Breast epithelium (tissue), 4 donors: Measurements from ENCODE around the gene ANKS1A. TPM values are rescaled to one million over a fixed set of nuclear protein-coding genes. Genes with fewer than 3 reads are reported as not detected.

Experiments
- DNase-seq, 2 donors: peaks; one replicate each; pipeline ENCODE4 v3.0.0-alpha.2; 2019; ENCODE audit warnings: low spot score in 2 of 2
- H3K27ac ChIP-seq, 2 donors: fragments of 200-600 bp; sonication (generic) in 1 of 2; one replicate each; pipeline ENCODE4 v1.5.1; 2016 to 2019; ENCODE audit warnings: mild to moderate bottlenecking in 1 of 2
- H3K27me3 ChIP-seq, 2 donors: fragments of 200-600 bp; sonication (generic) in 1 of 2; one replicate each; pipeline versions ENCODE4 v1.5.1 to v1.6.0; 2017 to 2019; ENCODE audit warnings: control low read depth in 1 of 2, mild to moderate bottlenecking in 1 of 2
- H3K36me3 ChIP-seq: fragments of 200-600 bp; one replicate; pipeline ENCODE4 v1.5.1; 2019
- H3K4me1 ChIP-seq, 2 donors: fragments of 200-600 bp; sonication (generic); one replicate each; pipeline ENCODE4 v1.5.1; 2016 to 2019; ENCODE audit warnings: control low read depth in 1 of 2
- H3K4me3 ChIP-seq, 3 donors: fragments of 200-600 bp; sonication (generic); 1 replicate in 2 of 3; 2 replicates in 1 of 3; pipeline ENCODE4 v1.5.1; 2016 to 2019; ENCODE audit warnings: mild to moderate bottlenecking in 3 of 3, moderate library complexity in 2 of 3
- H3K9me3 ChIP-seq, 2 donors: fragments of 200-600 bp; sonication (generic) in 1 of 2; one replicate each; pipeline ENCODE4 v1.5.1; 2016 to 2019; ENCODE audit warnings: control low read depth in 1 of 2
- POLR2A ChIP-seq: fragments of 450-650 bp; IDR thresholded peaks from one replicate; pipeline ENCODE4 v1.6.1; 2016; ENCODE audit warnings: antibody characterized with exemption, mild to moderate bottlenecking, moderate library complexity
- POLR2AphosphoS5 ChIP-seq, 3 donors: sonication (generic); formaldehyde crosslinking; IDR thresholded peaks; one replicate each; pipeline ENCODE4 v1.6.1; 2017; ENCODE audit warnings: antibody characterized with exemption in 3 of 3
- intact Hi-C: fragments of 100-400 bp; cut with DNase I; formaldehyde crosslinking; loops from one replicate; pipeline ENCODE4 v1.15.1; 2023; ENCODE audit warnings: low total_unique reads
- total RNA-seq, 3 donors: library from RNA; depleted of rRNA; stranded (reverse); fragments of >200 nt; gene quantifications; one replicate each; pipeline ENCODE4 v1.1.0, GENCODE V29; 2016
- TF ChIP-seq, protein P1 (sequence below), 3 donors: fragments of 450-650 bp; IDR thresholded peaks; one replicate each; pipeline ENCODE4 v1.5.1; 2016 to 2017; ENCODE audit warnings: antibody characterized with exemption in 3 of 3, mild to moderate bottlenecking in 3 of 3, moderate library complexity in 3 of 3

ANKS1A gene
- total RNA-seq, 3 donors from 2014 or later = 18.2 to 26.5 (median 23.4) TPM

DNA sequence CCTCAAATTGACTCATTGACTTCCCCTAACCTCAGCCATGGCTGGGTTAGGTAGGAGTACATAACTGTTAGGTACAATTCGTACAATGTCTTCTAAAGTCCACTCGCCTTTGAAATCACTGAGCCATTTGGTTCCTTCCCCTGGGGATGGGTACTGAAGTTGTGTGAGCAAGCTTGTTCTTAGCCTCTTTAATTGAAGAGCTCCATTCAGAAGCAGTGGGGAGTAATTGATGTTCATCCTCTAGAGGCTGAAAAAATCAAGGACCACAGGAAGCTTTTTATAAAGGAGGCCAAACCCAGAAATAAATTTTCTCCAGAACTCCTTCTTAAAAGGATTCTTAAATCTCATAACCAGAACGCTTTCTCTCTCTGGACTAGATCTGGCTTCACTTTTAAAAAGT, 60.6 kb downstream of the ANKS1A start:
- intact Hi-C loops = no loop called here
- no peaks in the 10 kb centered on the region for H3K9me3 ChIP-seq
- H3K36me3 ChIP-seq = no peaks in the 10 kb centered on the region
- no peak overlapping the region for H3K4me3 ChIP-seq
- DNase-seq = no peak
- H3K27me3 ChIP-seq = no peaks in the 10 kb centered on the region
- TF ChIP-seq POLR2A = no peak
- TF ChIP-seq, protein P1, sequence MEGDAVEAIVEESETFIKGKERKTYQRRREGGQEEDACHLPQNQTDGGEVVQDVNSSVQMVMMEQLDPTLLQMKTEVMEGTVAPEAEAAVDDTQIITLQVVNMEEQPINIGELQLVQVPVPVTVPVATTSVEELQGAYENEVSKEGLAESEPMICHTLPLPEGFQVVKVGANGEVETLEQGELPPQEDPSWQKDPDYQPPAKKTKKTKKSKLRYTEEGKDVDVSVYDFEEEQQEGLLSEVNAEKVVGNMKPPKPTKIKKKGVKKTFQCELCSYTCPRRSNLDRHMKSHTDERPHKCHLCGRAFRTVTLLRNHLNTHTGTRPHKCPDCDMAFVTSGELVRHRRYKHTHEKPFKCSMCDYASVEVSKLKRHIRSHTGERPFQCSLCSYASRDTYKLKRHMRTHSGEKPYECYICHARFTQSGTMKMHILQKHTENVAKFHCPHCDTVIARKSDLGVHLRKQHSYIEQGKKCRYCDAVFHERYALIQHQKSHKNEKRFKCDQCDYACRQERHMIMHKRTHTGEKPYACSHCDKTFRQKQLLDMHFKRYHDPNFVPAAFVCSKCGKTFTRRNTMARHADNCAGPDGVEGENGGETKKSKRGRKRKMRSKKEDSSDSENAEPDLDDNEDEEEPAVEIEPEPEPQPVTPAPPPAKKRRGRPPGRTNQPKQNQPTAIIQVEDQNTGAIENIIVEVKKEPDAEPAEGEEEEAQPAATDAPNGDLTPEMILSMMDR (IDR thresholded peaks at IDR 0.05) = no peak
- no peak for TF ChIP-seq POLR2AphosphoS5 (IDR thresholded peaks at IDR 0.05)
- H3K4me1 ChIP-seq = no peaks in the 10 kb centered on the region
- no peak overlapping the region for H3K27ac ChIP-seq

DNA sequence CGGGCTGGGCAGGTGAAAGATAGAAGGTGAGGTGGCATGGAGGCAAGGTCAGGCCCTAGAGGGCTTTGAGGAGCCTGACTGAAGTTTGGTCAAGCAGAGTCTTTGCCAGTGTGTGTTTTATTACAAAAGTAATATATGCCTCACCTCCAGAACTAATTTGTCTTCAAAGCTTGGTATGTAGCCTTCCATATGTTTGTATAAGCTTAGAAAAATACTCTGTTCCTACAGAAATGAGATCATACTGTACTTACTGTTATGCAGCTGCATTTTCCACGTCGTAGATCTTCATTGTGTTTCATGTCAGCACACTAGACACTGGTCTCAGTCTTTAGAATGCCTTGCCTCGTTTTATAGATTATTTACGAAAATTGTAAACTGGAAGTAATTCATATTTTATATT, 61.8 kb downstream of the ANKS1A start:
- TF ChIP-seq, protein P1 (IDR thresholded peaks at IDR 0.05) = no peak
- TF ChIP-seq POLR2AphosphoS5 (IDR thresholded peaks at IDR 0.05) (no peak), POLR2A (no peak)
- Histone ChIP-seq H3K27ac (no peak overlapping the region), H3K4me1 (no peaks in the 10 kb centered on the region), H3K27me3 (no peaks in the 10 kb centered on the region), H3K36me3 (no peaks in the 10 kb centered on the region), H3K4me3 (no peak overlapping the region), H3K9me3 (no peaks in the 10 kb centered on the region)
- DNase-seq = no peak
- intact Hi-C loops = no loop called here

DNA sequence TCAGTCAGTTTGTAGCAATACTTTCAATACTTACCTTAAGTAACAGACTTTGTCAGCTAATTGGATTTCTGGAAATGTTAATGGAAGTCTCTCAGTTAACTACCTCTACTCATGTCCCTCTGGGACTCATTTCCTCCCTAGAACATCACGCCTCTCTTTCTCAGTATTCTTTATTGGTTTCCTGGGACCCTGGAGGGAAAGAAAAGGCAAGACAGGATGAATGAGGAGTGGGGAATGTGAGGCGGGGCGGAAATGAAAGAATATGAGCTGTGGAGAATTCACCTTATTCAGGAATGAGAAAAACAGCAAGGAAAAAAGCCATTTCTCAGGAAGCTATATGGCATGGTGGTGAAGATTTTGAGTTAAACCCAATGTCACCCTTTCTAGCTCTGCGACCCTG, 62.7 kb downstream of the ANKS1A start:
- no peak for DNase-seq
- no peak overlapping the region for H3K4me3 ChIP-seq
- intact Hi-C loops = no loop called here
- no peaks in the 10 kb centered on the region for H3K36me3 ChIP-seq
- H3K4me1 ChIP-seq = no peaks in the 10 kb centered on the region
- no peak overlapping the region for H3K27ac ChIP-seq
- no peaks in the 10 kb centered on the region for H3K27me3 ChIP-seq
- H3K9me3 ChIP-seq = no peaks in the 10 kb centered on the region
- TF ChIP-seq POLR2AphosphoS5 (IDR thresholded peaks at IDR 0.05) (no peak), POLR2A (no peak)
- TF ChIP-seq, protein P1 (IDR thresholded peaks at IDR 0.05) = no peak

DNA sequence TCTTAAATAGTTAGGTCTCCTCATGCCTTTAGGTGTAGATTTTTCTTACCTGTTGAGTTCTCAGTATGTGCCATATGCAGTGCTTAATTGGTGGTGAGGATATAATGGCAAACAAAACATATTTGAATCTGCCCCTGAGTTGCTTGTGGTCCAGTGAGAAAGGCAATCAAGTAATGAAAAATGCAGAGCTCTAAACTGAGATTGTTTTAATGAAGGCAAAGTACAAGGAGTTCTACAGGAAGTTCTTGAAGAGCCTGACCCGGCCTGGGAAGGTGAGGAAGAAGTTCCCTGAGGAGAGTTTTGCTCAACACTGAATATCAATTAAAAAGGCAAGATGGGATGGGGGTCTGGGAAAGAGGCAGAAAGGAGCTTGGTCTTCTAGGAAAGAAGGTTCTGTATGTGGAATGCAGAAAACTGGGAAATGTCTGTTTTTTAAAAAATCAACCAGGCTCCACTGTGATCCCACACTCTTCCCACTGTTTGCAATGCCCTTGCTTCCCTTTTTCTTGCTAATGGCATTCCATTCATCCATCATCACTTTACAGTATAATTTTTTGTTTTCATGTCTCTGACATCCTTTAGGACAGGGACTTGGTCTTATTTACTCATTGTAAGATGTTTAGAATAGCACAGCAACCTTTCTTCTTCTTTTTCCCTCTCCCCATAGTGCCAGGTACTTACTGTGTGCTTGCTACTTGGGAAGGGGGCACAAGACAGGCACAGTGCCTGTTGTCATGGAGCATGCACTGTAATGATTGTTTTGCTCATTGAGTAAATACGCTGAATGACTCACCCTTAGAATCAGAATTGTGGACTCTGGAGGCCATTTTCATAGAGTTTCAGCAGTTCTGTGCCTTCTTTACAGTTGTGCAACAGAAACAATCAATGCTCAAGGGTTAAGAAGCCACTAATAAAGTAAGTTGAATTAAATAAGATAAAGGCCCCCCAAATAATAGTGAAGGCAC, 64.3 kb downstream of the ANKS1A start:
- Histone ChIP-seq H3K27me3 (no peaks in the 10 kb centered on the region), H3K36me3 (no peaks in the 10 kb centered on the region), H3K9me3 (no peaks in the 10 kb centered on the region), H3K4me3 (no peak overlapping the region), H3K4me1 (no peaks in the 10 kb centered on the region), H3K27ac (no peak overlapping the region)
- TF ChIP-seq, protein P1 (IDR thresholded peaks at IDR 0.05) = no peak
- TF ChIP-seq POLR2A (no peak), POLR2AphosphoS5 (IDR thresholded peaks at IDR 0.05) (no peak)
- intact Hi-C loops = no loop called here
- DNase-seq = no peak

DNA sequence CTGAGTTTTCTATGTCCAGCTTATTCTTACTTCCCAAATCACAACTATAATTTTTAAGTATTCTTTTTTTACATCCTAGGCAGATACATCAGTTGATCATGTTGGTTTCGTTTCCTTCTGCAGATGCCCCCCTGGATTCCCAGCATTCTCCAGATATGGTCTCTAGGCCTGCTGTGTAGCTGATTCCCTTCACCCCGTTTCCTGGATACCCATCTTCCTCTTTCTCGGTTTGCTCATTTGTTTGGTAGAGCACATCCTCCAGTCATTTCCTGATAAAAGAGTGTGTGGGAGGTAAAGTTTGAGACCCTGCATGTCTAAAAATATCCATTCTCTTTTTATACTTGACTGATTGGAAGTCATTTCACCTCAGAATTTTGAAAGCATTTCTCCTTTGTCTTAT, 66.4 kb downstream of the ANKS1A start:
- intact Hi-C loops = no loop called here
- Histone ChIP-seq H3K27me3 (no peaks in the 10 kb centered on the region), H3K9me3 (no peaks in the 10 kb centered on the region), H3K36me3 (no peaks in the 10 kb centered on the region), H3K4me1 (no peaks in the 10 kb centered on the region), H3K27ac (no peak overlapping the region), H3K4me3 (no peak overlapping the region)
- TF ChIP-seq, protein P1 (IDR thresholded peaks at IDR 0.05) = no peak
- no peak for TF ChIP-seq POLR2A
- TF ChIP-seq POLR2AphosphoS5 (IDR thresholded peaks at IDR 0.05) = no peak
- DNase-seq = no peak
